Globus pallidus (tissue), 1 donor: ENCODE measurements around the gene NUBP2.

Experiments
- DNase-seq: peaks from one replicate; pipeline ENCODE4 v3.0.0-alpha.2; 2015; ENCODE audit warnings: low spot score

The NUBP2 gene

GRCh38 chr16:1809281-1809801 is 26.6 kb downstream of the NUBP2 start:
- DNase-seq = no peak

GRCh38 chr16:1810106-1810505 is 27.3 kb downstream of the NUBP2 start:
- DNase-seq = no peak

GRCh38 chr16:1810536-1810935 is 27.8 kb downstream of the NUBP2 start:
- no peak for DNase-seq

- DNase-seq = no peak
Observed at GRCh38 chr16:1812732-1813163, 30.0 kb downstream of the NUBP2 start.

GRCh38 chr16:1815461-1815860 is 32.7 kb downstream of the NUBP2 start:
- DNase-seq = no peak

- no peak for DNase-seq
Observed at GRCh38 chr16:1816396-1817275, 33.9 kb downstream of the NUBP2 start.

GRCh38 chr16:1817276-1817589 is 34.5 kb downstream of the NUBP2 start:
- no peak for DNase-seq

- DNase-seq = no peak
Observed at GRCh38 chr16:1817716-1818115, 35.0 kb downstream of the NUBP2 start.

GRCh38 chr16:1818204-1818872 is 35.6 kb downstream of the NUBP2 start:
- no peak for DNase-seq

GRCh38 chr16:1818873-1819525 is 36.2 kb downstream of the NUBP2 start:
- no peak for DNase-seq

GRCh38 chr16:1819611-1820010 is 36.9 kb downstream of the NUBP2 start:
- no peak for DNase-seq

GRCh38 chr16:1820096-1820945 is 37.6 kb downstream of the NUBP2 start:
- no peak for DNase-seq

GRCh38 chr16:1820946-1821290 is 38.2 kb downstream of the NUBP2 start:
- no peak for DNase-seq

- DNase-seq = no peak
Observed at GRCh38 chr16:1821861-1822611, 39.3 kb downstream of the NUBP2 start.

- no peak for DNase-seq
Observed at GRCh38 chr16:1822801-1823200, 40.0 kb downstream of the NUBP2 start.

- no peak for DNase-seq
Observed at GRCh38 chr16:1823821-1824220, 41.1 kb downstream of the NUBP2 start.

- DNase-seq = no peak
Observed at GRCh38 chr16:1825381-1825863, 42.7 kb downstream of the NUBP2 start.

GRCh38 chr16:1825864-1826690 is 43.3 kb downstream of the NUBP2 start:
- DNase-seq = peak; percentile 19

GRCh38 chr16:1826691-1827573 is 44.2 kb downstream of the NUBP2 start, which contains the start of the genes FAHD1 and HAGH:
Gene FAHD1 (plus strand): TSS chr16:1827206. CDS start chr16:1827239, 33 bp downstream.
Gene HAGH (minus strand): TSS chr16:1826825. CDS start chr16:1826787, 38 bp downstream.
- peak; percentile 91 for DNase-seq
